Trophoblast cell (in vitro differentiated cells and primary cell): ENCODE measurements around the gene CNNM4.

Experiments
- DNase-seq, 2 donors: peaks; one replicate each; pipeline ENCODE4 v3.0.0-alpha.2; 2016
- H2AFZ ChIP-seq: 2 replicates; pipeline ENCODE4 v1.6.1; 2013; ENCODE audit warnings: low read length, moderate library complexity, mild to moderate bottlenecking; ENCODE audit not compliant: insufficient read depth, poor library complexity
- H2AK5ac ChIP-seq: 2 replicates; pipeline ENCODE4 v1.6.1; 2013; ENCODE audit warnings: mild to moderate bottlenecking, low read length
- H2BK120ac ChIP-seq: 2 replicates; pipeline ENCODE4 v1.6.1; 2013; ENCODE audit warnings: low read length, mild to moderate bottlenecking, moderate library complexity; ENCODE audit not compliant: insufficient read depth, poor library complexity
- H2BK12ac ChIP-seq: 2 replicates; pipeline ENCODE4 v1.6.1; 2013; ENCODE audit warnings: mild to moderate bottlenecking, low read length, moderate library complexity
- H2BK5ac ChIP-seq: 2 replicates; pipeline ENCODE4 v1.6.1; 2013; ENCODE audit warnings: low read length, low read depth, moderate library complexity, mild to moderate bottlenecking; ENCODE audit not compliant: poor library complexity
- H3K14ac ChIP-seq: 2 replicates; pipeline ENCODE4 v1.6.1; 2013; ENCODE audit warnings: mild to moderate bottlenecking, low read length
- H3K18ac ChIP-seq: 2 replicates; pipeline ENCODE4 v1.6.1; 2013; ENCODE audit warnings: mild to moderate bottlenecking, low read length
- H3K23ac ChIP-seq: 2 replicates; pipeline ENCODE4 v1.6.1; 2013; ENCODE audit warnings: low read length
- H3K27ac ChIP-seq: 2 replicates; pipeline ENCODE4 v1.5.1; 2013; ENCODE audit warnings: low read depth, mild to moderate bottlenecking, inconsistent platforms, low read length, moderate library complexity
- H3K27me3 ChIP-seq: 2 replicates; pipeline ENCODE4 v1.6.1; 2013; ENCODE audit warnings: inconsistent platforms, mild to moderate bottlenecking, low read length, moderate library complexity; ENCODE audit not compliant: insufficient read depth
- H3K36me3 ChIP-seq, 2 experiments: 1 replicate in 1 of 2; 2 replicates in 1 of 2; pipeline ENCODE4 v1.6.1; 2013; ENCODE audit warnings: low read length in 2 of 2, mild to moderate bottlenecking in 2 of 2, moderate library complexity in 1 of 2; ENCODE audit not compliant: insufficient read depth in 2 of 2, control insufficient read depth in 1 of 2
- H3K4ac ChIP-seq: 2 replicates; pipeline ENCODE4 v1.6.1; 2013; ENCODE audit warnings: low read depth, mild to moderate bottlenecking, low read length, moderate library complexity
- H3K4me1 ChIP-seq, 2 experiments: 1 replicate in 1 of 2; 2 replicates in 1 of 2; pipeline ENCODE4 v1.6.1; 2013; ENCODE audit warnings: low read length in 2 of 2, mild to moderate bottlenecking in 2 of 2, moderate library complexity in 1 of 2; ENCODE audit not compliant: insufficient read depth in 2 of 2, control insufficient read depth in 1 of 2
- H3K4me2 ChIP-seq: 2 replicates; pipeline ENCODE4 v1.6.1; 2013; ENCODE audit warnings: inconsistent platforms, mild to moderate bottlenecking, low read length, moderate library complexity
- H3K4me3 ChIP-seq: 2 replicates; pipeline ENCODE4 v1.5.1; 2013; ENCODE audit warnings: mild to moderate bottlenecking, low read depth, low read length, inconsistent platforms
- H3K79me1 ChIP-seq: one replicate; pipeline ENCODE4 v1.6.1; 2013; ENCODE audit warnings: low read length
- H3K79me2 ChIP-seq: 2 replicates; pipeline ENCODE4 v1.6.1; 2013; ENCODE audit warnings: low read length, mild to moderate bottlenecking; ENCODE audit not compliant: control insufficient read depth, insufficient read depth, poor library complexity
- H3K9ac ChIP-seq: 2 replicates; pipeline ENCODE4 v1.6.1; 2013; ENCODE audit warnings: mild to moderate bottlenecking, low read length
- H3K9me3 ChIP-seq: 2 replicates; pipeline ENCODE4 v1.6.1; 2013; ENCODE audit warnings: low read depth, mild to moderate bottlenecking, control low read depth, inconsistent platforms, low read length; ENCODE audit not compliant: insufficient read depth
- H4K12ac ChIP-seq: 2 replicates; pipeline ENCODE4 v1.6.1; 2013; ENCODE audit warnings: low read depth, mild to moderate bottlenecking, low read length, moderate library complexity
- H4K8ac ChIP-seq: 2 replicates; pipeline ENCODE4 v1.6.1; 2013; ENCODE audit warnings: low read depth, mild to moderate bottlenecking, low read length, moderate library complexity
- H4K91ac ChIP-seq: one replicate; pipeline ENCODE4 v1.6.1; 2013; ENCODE audit warnings: low read depth, mild to moderate bottlenecking, low read length, moderate library complexity
- WGBS: extraction: QIAGEN DNeasy Blood & Tissue Kit; methylation state at CpG from one replicate; pipeline ENCODE4 v1.1.7; 2013; ENCODE audit warnings: missing lambda C conversion rate; ENCODE audit not compliant: insufficient read length, insufficient coverage; ENCODE audit errors: extremely low coverage; 5-methylcytosine and 5-hydroxymethylcytosine counted together

The CNNM4 gene

GRCh38 chr2:96758987-96759386, 1.7 kb upstream of the CNNM4 start:
- no peak overlapping the region for H3K9ac ChIP-seq
- no peak overlapping the region for H2BK12ac ChIP-seq
- WGBS: no CpG with 5 or more reads among the region's 3 CpGs
- H3K4me2 ChIP-seq: no peak overlapping the region
- peaks cover 10% of the 10 kb centered on the region for H3K79me2 ChIP-seq
- H3K4me1 ChIP-seq: peaks cover 26 to 33% of the 10 kb centered on the region in 2 experiments
- H4K91ac ChIP-seq: no peak overlapping the region
- DNase-seq: no peak
- H3K79me1 ChIP-seq: peaks cover 11% of the 10 kb centered on the region
- H3K18ac ChIP-seq: no peak overlapping the region
- H3K36me3 ChIP-seq: no peaks in the 10 kb centered on the region
- H3K4ac ChIP-seq: no peak overlapping the region
- no peak overlapping the region for H3K4me3 ChIP-seq
- no peak overlapping the region for H2AFZ ChIP-seq
- no peak overlapping the region for H3K27ac ChIP-seq
- no peak overlapping the region for H3K14ac ChIP-seq
- no peak overlapping the region for H4K8ac ChIP-seq
- no peaks in the 10 kb centered on the region for H3K9me3 ChIP-seq
- H4K12ac ChIP-seq: no peak overlapping the region
- no peak overlapping the region for H2BK120ac ChIP-seq
- no peak overlapping the region for H2BK5ac ChIP-seq
- no peaks in the 10 kb centered on the region for H3K27me3 ChIP-seq
- H3K23ac ChIP-seq: no peak overlapping the region
- no peak overlapping the region for H2AK5ac ChIP-seq

- no peak overlapping the region for H3K4me3 ChIP-seq
- peaks cover 10% of the 10 kb centered on the region for H3K79me2 ChIP-seq
- H3K4ac ChIP-seq: no peak overlapping the region
- no peak overlapping the region for H3K14ac ChIP-seq
- no peak overlapping the region for H4K91ac ChIP-seq
- H3K27me3 ChIP-seq: no peaks in the 10 kb centered on the region
- H3K4me2 ChIP-seq: no peak overlapping the region
- H3K36me3 ChIP-seq: no peaks in the 10 kb centered on the region
- no peak overlapping the region for H3K27ac ChIP-seq
- H2BK12ac ChIP-seq: no peak overlapping the region
- H3K9ac ChIP-seq: no peak overlapping the region
- H2AFZ ChIP-seq: no peak overlapping the region
- no peak overlapping the region for H4K12ac ChIP-seq
- peaks cover 26 to 36% of the 10 kb centered on the region in 2 experiments for H3K4me1 ChIP-seq
- no peak overlapping the region for H4K8ac ChIP-seq
- no peak overlapping the region for H2AK5ac ChIP-seq
- no peak overlapping the region for H3K23ac ChIP-seq
- H2BK120ac ChIP-seq: no peak overlapping the region
- no peaks in the 10 kb centered on the region for H3K9me3 ChIP-seq
- no peak overlapping the region for H3K18ac ChIP-seq
- peaks cover 11% of the 10 kb centered on the region for H3K79me1 ChIP-seq
- no CpG with 5 or more reads among the region's 4 CpGs for WGBS
- no peak overlapping the region for H2BK5ac ChIP-seq
- DNase-seq: no peak
Observed at GRCh38 chr2:96759548-96759947, 1.2 kb upstream of the CNNM4 start.

- no peaks in the 10 kb centered on the region for H3K36me3 ChIP-seq
- H3K18ac ChIP-seq: peak overlapping the region; percentile 75
- H3K23ac ChIP-seq: no peak overlapping the region
- peak overlapping the region; percentile 33 for H4K12ac ChIP-seq
- H2BK12ac ChIP-seq: peak overlapping the region; percentile 58
- H3K9ac ChIP-seq: peak overlapping the region; percentile 34
- peak overlapping the region; percentile 3 for H2BK120ac ChIP-seq
- H3K79me1 ChIP-seq: peaks cover 11% of the 10 kb centered on the region
- H3K9me3 ChIP-seq: no peaks in the 10 kb centered on the region
- H3K4me3 ChIP-seq: peak overlapping the region; percentile 71
- H2BK5ac ChIP-seq: no peak overlapping the region
- no peaks in the 10 kb centered on the region for H3K27me3 ChIP-seq
- H3K4me1 ChIP-seq: peaks cover 26 to 37% of the 10 kb centered on the region in 2 experiments
- DNase-seq: peak in 1 of 2 donors; percentile 37
- peaks cover 10% of the 10 kb centered on the region for H3K79me2 ChIP-seq
- WGBS: no CpG with 5 or more reads among the region's 59 CpGs
- peak overlapping the region; percentile 61 for H3K4me2 ChIP-seq
- H3K4ac ChIP-seq: peak overlapping the region; percentile 56
- peak overlapping the region; percentile 69 for H3K14ac ChIP-seq
- peak overlapping the region; percentile 24 for H4K8ac ChIP-seq
- peak overlapping the region; percentile 4 for H2AFZ ChIP-seq
- H4K91ac ChIP-seq: peak overlapping the region; percentile 64
- H3K27ac ChIP-seq: no peak overlapping the region
- peak overlapping the region; percentile 84 for H2AK5ac ChIP-seq
Observed at GRCh38 chr2:96760986-96761832, 507 bp downstream of the CNNM4 start.

GRCh38 chr2:96762529-96763311, 2.0 kb downstream of the CNNM4 start:
- Histone ChIP-seq H3K4ac (no peak overlapping the region), H3K23ac (no peak overlapping the region), H3K36me3 (no peaks in the 10 kb centered on the region), H2BK120ac (peak overlapping the region; percentile 4), H3K9ac (no peak overlapping the region), H2BK12ac (no peak overlapping the region), H4K12ac (no peak overlapping the region), H3K4me2 (peak overlapping the region; percentile 46), H3K18ac (no peak overlapping the region), H2AFZ (no peak overlapping the region), H3K4me3 (peak overlapping the region; percentile 28), H3K9me3 (no peaks in the 10 kb centered on the region), H2AK5ac (no peak overlapping the region), H3K14ac (no peak overlapping the region), H3K27me3 (no peaks in the 10 kb centered on the region), H3K4me1 (peaks cover 26 to 40% of the 10 kb centered on the region in 2 experiments), H3K79me1 (peaks cover 11% of the 10 kb centered on the region), H4K8ac (no peak overlapping the region), H3K27ac (no peak overlapping the region), H2BK5ac (no peak overlapping the region), H4K91ac (no peak overlapping the region), H3K79me2 (peaks cover 10% of the 10 kb centered on the region)
- DNase-seq: no peak
- no CpG with 5 or more reads among the region's 15 CpGs for WGBS
